Measurements from ENCODE around the gene ELMO2.

ELMO2 gene

DNA sequence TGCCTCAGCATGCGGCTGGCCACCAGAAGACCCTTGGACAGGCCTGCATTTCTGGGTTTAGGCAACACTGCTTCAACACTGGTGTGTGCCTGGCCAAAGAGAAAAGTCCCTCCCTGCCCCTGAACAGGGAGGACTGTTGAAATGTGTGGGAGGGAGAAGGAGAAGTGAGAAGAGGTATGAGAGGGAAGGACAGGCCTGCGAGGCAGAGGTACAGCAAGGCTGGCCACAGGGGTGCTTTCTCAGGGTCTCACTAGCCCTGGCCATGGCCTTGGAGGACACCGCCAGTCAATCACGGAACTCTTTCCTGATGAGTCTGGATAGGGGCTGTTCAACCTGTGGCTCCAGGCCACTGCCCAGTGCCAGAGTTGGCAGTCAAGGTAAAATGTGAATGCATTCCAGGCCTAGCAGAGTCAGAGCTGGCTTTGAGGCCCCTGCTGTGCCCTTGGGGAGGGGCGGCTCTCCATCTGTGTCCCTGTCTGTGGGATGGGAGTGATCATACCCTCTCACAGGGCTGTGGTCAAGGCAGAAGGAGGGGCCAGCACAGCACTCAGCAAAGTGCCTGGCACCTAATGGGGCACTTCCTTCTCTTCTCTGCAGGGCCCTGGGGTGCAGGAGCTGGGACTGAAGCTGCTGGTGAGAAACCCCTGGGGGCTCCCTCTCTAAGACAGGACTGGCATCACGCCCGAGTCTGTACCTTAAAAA lies 54.9 kb downstream of the ELMO2 start:
- no peak for DNase-seq (ENCODE audit: low read depth in 2 of 2)

DNA sequence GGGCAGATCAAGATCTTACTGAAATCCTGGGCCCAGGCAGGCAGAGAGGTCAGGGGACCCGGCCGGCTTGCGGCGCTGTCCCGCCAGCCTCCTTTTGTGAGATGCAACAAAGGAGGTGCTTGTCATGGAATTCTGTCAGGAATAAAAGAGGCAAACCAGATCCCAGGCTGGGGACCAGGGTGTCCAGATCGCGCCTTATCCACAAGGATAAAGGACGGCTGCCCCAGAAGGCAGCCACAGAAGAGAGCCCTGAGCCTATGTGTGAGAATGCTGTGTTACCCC lies 55.5 kb downstream of the ELMO2 start:
- no peak for DNase-seq (ENCODE audit: low read depth in 2 of 2)

DNA sequence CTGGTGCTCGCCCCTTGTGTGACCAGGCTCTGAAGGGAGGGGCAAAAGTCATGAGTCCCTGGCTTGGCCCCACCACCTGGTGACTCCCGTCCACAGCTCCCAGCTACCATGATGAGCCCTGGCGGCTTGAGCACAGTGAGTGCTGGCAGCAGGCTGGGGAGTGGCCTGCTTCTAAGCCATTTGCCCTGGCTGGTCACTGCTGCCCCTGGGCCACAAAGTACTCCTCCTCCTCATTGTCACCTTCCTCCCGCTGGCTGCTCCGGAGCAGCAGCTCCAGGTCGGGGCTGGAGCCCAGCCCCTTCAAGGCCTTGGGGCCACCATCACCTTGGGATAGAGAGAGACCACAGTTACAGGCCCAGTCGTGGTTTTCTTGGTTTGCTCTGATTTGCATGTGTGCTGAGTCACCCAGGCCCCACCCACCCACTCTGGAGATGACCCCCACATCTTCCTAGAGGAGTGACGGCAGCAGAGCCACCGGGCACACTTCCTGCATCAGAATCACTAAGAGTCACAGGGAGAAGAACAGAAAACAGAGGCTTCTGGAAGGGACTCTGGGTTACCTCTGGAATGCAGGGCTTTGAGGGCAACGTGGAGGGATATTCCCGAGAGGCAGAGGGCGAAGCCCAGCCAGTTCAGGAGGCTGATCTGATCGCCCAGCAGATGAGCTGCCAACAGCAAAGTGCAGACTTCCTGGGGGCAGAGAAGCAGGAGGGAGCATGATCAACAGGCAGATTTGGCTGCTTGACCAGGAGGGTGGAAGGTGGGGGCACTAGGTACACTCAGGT lies 56.0 kb downstream of the ELMO2 start:
- no peak for DNase-seq (ENCODE audit: low read depth in 2 of 2)

DNA sequence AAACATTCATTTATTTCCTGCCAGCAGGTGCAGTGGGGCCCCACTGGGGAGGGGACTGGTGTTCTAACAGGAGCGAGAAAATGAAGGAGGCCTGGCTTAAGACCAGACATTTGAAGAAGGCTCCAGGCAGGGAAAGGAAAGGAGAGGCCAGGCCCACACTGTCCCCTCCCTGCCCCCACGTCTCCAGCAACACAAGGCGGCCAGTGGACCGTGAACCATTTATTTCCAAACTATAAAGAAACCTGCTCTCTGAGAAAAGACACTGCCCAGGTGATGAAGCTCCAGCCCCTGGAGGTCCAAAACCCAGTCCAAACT lies 56.7 kb downstream of the ELMO2 start:
- DNase-seq (ENCODE audit: low read depth in 2 of 2): no peak

DNA sequence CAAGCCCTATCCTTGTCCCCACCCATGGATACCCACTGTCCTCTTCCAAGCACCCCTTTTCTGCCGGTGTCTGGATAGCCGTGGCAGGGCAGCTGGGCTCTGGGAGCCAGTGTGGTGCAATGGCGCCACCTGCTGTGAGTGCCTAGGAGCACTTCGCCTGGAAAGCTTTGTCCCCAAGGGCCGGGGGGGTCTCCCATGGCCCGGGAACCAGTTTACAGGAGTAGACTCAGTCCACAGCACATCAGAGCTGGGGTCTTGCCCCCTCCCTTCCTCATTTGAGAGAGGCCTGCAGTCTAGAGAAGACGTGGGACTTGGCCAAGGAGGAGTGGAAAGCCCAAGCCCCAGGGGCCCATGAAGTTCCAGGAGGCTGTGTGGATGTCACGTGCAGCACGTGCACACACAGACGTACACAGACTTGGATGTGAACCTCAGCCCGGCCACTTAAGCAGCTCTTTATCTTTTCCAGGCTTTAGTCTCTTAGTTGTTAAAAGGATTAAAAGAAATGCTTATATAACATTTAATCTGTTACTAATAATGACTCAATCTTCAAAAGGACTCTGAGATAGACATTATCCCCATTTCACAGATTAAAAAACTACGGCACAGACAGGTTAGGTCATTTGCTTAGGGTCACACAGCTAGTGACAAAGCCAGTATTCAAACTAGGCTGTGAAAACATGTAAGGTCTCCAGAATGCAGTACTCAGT lies 57.2 kb downstream of the ELMO2 start:
- no peak for DNase-seq (ENCODE audit: low read depth in 2 of 2)

DNA sequence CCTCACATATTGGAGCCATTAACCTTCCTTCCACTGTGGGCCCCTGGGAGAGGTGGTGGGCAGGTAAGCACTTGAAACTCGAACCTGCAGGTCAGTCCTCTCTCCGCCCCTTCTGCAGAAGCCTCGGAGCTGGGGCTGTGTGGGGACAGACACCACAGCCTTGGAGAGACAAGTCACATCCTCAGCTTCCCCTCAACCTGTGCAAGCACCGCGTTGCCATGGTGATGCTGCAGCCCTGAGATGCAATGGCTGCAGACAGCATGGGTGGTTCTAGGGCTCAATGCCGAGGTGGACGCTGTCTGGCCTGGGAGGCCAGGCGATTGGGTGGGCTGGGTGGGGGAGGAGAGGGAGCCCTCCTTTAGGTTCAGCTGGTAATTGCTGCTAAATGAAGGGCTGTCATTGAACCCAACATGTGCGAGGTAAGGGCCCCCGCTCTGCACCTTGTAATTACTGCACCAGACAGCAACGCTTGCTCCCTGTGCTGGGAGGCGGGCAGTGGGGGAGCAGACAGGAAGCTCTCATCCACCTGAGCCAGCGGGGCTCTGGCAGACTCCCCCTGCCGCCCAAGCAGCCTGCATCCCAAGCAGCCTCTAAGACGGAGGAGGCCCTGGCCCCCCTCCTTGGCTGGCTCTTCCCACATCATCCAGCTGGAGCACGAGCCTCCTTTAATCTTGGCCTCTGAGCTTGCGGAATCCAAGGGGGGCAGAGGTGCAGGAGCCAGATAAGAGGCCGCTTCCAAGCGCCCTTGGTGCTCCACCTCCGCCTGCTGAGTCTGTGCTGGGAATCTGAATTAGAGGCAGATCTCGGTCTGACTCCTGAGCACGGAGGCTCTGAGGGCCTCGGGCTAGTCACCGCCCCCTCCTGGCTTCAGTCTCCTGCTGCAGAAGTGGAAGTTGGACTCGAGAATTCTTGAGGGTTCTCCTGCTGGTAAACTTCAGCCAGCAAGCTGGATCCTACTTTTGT lies 58.3 kb downstream of the ELMO2 start:
- no peak for DNase-seq (ENCODE audit: low read depth in 2 of 2)

DNA sequence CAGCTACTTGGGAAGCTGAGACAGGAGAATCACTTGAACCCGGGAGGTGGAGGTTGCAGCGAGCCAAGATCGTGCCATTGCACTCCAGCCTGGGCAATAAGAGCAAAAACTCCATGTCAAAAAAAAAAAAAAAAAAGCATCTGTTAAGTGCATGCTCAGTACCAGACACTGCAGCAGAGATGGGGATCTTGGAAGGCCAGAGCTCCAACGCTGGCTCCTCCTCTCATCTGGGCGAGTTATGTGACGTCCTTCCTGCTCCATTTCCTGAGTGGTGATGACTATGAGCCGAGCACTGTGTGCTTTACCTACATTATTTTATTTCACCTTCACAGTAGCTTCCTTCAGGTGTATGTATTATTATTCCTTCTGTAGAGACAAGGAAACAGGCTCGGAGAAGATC lies 59.6 kb downstream of the ELMO2 start:
- DNase-seq (ENCODE audit: low read depth in 2 of 2): no peak

DNA sequence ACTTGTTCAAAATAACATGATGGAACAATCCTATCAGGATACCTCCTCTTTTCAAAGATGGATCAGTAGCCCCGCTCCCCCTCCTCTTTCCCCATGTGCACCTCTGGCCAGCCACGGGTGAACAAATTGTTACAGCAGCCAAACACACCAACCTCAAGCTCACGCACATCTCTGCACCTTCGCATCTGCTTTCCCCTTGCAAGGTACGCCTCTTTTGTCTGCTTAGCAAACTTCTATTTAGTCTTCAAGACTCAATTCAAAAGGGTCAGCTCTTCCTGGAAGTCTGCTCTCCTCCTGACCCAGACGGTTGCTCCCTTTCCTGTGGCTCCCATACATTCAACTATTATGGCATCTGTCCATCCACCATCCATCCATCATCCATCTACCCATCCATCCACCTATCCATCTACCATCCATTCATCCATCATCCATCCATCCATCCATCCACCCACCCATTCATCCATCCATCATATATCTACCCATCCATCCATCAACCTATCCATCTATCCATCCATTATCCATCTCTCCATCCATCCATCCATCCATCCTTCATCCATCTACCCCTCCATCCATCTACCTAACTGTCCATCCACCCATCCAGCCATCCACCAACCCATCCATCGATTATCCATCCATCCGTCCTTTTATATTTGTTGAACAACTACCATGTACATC lies 61.8 kb downstream of the ELMO2 start:
- no peak for DNase-seq (ENCODE audit: low read depth in 2 of 2)

DNA sequence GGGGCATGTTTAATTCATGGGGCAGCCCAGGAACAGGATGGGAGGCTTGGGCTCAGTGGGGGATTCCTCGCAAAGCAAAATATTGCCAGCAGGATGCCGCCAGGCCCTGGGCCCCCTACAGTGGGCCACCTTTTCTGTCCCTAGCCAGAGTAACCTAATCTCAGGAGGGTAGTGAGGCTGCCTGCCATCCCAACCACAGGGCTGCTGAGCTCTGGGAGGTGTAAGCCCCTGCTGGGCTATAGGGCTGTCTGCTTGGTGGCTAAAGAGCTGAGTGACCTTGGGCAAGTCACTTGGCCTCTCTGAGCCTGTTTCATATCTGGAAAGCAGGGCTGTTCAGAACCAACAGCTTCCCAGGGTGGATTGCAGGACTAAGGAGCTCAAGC lies 62.4 kb downstream of the ELMO2 start:
- DNase-seq (ENCODE audit: low read depth in 2 of 2): no peak

DNA sequence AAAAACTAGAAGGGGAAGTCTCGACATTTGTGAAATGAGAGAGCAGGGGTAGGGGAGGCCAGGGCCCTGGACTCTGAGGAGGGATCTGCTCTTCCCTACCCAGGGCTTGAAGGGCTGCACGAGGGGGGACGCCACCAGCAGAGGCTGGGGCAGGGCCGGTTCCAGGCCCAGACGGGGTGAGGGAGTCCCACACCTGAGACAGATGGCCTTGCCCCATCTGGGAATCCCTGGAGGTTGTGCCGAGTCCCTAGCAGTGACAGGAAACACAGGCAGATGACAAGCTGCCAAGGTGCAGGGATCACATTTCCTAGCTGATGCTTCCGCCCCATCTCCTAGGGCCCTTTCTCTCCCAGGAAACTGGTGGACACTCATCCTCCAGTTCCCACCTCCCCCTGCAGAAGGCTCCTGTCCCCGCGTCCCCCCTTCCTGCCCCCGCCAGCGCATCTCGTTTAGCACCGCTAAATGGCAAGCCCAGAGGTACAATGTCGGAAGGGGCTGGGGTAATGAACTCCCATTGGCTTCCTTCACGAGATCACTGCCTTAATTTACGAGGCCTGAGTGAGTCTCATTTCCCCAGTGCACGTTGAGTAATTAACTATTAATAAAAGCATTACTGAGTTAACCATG lies 63.0 kb downstream of the ELMO2 start:
- no peak for DNase-seq (ENCODE audit: low read depth in 2 of 2)

DNA sequence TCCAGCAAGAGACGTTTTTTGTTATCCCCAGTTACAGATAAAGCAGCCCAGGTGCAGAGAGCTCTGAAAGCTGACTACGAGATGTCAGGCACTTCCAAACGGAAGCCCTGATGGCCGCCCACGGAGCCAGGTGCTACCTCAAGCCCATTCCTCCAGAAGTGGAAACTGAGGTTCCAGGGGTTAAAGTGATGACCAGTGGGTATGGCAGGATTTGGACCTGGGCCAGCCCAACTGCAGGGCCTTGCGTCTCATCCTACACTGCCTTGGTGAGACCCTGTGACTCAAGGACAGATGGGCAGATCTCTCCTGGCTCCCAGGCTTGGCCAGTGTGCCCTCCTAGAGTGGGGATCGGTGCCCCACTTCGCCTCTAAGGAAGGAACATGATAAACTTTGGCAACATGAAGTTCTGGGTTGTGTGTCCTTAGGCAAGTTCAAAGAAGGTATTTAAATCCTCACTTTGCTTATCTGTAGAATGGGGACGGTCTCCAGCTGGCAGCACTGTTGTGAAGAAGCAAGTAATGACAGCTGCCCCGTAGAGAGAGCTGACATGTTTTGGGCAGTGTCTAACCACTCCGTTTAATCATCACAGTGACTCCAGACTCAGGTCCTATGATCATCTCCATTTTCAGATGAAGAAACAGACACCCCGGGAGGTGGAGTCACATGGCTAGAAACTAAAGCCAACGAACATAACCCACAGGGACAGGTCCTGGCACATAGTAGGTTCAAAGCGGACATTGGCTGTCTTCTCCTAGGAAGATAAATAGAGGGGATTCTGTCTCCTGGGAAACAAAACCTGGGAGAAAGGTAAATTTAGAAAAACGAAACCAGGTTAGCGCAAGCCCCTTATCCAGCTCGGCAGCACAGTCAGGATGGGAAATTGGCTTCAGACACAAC lies 63.7 kb downstream of the ELMO2 start:
- DNase-seq (ENCODE audit: low read depth in 2 of 2): no peak

DNA sequence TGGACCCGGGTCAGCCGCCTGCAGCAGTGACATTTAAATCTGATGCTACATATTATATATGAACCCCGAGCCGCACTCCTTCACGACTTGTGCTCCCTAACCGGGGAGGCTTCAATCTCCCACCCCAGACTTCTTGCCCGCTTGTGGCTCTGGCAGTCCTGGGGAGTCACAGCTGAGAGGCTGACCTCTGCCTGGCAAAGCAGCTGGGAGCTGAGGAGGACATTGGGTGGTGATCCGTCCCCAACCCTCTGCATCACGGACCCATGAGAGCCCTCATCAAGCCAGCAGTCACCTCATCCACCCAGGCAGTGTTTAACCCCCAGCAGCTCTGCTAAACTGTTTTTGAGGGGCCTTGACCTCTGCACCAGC lies 64.4 kb downstream of the ELMO2 start:
- no peak for DNase-seq (ENCODE audit: low read depth in 2 of 2)

DNA sequence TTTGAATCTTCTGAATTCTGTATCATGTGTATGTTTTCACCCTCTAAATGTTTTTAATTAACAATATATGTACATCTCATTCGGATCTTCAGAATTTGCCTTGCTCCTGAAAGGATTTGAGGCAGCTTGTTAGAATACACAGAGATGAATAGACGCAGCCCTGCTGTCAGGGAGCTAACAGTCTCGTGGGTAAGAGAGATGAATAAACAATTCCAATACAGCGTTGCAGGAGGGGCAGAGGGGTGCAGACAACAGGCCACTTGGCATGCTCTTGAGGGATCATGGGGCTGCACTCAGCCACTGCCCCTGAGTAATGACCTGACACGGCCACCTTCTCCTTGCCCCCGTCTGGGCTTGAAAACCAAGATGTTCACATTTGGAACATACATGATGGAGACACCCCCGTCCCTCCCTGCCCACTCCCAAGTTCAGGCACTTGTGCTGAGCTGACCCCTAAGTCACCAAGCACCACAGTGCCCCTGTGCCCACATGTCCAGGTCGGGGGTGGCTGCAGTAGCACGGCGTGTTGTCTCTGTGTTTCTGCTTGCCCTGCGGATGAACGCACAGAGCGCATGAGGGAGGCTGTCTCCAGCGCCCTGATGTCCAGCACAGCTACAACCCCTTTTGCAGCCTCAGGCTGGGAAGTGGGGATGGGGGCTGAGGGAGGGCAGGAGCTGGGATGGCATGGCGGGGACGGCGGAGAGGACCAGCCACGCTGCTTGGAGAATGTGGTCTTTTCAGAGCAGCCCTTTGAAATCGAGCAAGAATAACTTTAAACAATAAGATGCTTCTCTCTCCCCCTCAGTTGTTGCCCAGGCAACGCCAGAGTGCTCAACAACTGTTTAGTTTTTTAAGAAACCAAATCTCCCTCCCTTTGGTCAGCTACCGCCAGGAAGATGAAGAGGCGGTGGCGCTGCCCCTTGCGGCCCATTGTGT lies 65.1 kb downstream of the ELMO2 start:
- DNase-seq (ENCODE audit: low read depth in 2 of 2): no peak

DNA sequence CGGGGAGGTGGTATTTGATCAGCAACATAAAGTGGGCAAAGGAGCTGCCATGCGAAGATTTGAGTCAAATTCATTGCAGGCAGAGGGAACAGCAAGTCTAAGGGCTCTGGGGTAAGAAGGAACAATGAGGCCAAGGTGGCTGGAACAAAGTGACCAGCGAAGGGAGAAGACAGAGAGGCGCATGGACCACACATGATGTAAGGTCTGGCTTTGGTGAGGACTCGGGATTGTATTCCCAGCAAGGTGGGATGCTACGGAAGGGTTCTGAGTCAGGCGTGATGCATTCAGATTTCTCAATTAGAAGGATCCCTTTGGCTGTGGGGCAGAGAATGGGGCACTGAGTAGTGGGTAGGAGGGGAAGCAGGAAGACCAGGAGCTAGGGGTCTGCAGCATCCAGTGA lies 67.4 kb downstream of the ELMO2 start:
- no peak for DNase-seq (ENCODE audit: low read depth in 2 of 2)

DNA sequence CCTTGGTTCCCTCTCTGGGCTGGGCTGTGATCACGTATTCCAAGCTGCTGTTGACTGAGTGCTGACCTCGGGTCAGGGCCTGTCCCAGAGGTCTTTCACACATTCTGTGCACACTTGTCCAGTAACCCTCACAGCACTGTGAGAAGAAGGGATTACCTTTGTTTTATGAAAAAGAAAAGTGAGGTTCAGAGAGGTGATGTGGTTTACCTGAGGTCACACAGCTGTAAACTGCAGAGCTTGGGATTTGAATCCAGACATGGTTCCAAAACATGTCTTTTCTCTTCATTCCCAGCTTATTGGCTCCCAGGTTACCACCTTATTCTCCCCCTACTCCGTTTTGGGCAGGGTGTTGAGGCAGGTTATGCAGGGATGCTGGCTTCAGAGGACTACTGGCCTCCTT lies 69.7 kb downstream of the ELMO2 start:
- DNase-seq (ENCODE audit: low read depth in 2 of 2): no peak

DNA sequence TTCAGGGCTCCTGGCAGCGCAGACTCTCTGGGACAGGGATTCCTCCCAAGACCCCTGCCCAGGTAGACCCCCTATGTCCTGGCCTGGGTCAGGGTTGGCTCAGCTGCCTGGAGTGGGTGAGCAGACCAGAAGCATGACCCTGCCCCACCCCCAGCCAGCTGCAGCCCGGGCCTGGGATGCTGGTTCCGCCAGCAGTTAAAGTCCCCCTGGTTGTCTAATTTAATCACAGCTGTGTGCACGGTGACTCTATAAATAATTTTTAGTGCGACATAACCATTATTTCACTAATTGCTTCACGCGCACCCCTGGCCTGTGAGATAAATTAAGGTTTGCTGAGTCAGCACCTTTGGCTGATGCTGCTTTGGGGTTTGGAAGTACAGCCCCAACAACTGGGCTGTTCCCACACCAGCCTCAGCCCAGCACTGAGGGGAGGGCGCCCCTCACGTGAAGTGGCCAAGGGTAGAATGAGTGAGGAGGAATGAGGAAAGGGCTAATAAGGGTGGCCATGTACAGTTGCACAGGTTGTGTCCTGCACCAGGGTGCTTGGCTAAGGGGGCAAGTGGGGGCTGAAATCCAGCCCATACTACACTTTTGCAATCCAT lies 72.0 kb downstream of the ELMO2 start:
- DNase-seq (ENCODE audit: low read depth in 2 of 2): no peak

DNA sequence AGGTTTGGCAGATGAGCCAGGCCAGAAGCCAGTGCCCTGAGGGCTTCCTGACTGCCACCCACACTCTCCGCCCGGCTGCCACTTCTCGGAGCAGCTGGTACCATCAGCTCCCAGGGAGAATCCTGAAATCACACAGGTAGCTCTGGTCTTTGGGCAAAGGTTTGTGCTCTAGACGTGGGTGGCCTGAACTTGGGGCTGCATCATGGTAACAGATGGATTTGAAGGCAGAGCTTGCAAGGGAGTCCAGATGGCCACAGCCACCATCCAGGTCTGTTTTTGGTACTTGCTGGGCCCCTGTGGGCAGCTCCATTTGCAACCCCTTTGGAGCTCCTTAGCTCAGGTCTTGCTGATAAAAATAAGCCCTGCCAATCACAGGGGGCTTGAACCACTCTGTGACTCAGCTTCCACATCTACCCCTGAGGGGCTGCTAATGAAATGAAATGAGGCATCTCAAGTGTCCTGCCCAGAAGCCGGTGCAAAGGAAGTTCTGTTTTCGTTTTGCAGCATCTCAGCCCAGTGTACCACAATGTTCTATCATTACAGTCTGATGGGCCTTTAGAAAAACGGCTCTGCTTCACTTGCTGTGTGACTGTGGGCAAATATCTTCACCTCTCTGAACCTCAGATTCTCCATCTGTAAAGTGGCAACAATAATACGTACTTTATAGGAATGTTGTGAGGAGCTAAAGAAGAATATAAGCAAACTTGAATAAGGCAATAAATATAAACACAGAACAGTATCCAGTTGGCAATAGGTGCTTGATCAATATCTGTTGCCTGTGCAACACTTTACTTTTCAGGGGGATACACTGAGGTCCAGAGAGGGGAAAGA lies 73.0 kb downstream of the ELMO2 start:
- no peak for DNase-seq (ENCODE audit: low read depth in 2 of 2)
